HG02981 (cell line): ENCODE data around the gene WDR41.
"Not testable (repeated sequence)": the region's sequence is repeated elsewhere in the genome, so short reads cannot be mapped to it uniquely, and the experiment has no call there.

Experiments used
- ATAC-seq: cut with Tn5 transposase; IDR thresholded peaks from one replicate; pipeline ENCODE4 v1.9.1; 2021; ENCODE audit warnings: mild to moderate bottlenecking, moderate library complexity; ENCODE audit not compliant: unreplicated experiment

Gene WDR41

GRCh38 chr5:77409870-77410621, 82.1 kb downstream of the WDR41 start:
- ATAC-seq: no peak

DNA sequence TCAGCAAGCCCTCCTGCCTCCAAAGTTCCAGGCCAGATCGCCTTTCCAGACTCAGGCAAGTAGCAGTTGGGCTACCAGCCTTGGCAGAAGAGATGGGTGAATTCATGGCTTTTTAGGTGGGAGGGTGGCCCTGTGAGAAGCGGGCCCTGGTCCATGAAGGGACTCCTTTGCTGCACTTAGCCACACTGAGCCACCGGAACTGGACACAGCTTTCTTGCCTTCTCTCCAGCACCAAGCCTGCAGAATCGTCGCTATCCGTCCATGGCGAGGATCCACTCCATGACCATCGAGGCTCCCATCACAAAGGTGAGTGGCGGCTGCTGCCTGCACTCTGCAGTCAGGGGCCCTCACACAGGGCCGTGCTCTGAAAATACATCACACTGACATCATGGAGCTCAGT, 85.0 kb downstream of the WDR41 start:
- ATAC-seq: no peak

DNA sequence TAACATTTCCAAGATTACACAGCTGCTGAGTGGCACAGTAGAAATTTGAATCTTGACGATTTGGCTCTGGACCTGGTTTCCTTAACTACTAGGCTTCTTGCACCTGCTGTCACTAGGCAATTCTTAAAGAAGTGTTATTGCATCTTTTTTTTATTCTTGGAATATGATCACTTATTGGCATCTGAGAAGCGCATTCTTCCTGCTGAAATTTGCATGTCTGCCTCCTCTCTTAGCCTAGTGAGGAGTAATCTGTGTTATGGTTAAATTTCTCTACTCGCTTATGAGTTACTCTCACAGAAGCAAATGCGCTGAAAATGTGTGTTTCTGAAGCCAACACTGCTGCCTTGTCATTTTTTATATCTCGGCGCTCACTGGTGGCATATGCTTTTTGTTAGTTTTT, 89.3 kb downstream of the WDR41 start:
- ATAC-seq: no peak

- no peak for ATAC-seq
Observed at GRCh38 chr5:77400645-77401044, 91.5 kb downstream of the WDR41 start.

DNA sequence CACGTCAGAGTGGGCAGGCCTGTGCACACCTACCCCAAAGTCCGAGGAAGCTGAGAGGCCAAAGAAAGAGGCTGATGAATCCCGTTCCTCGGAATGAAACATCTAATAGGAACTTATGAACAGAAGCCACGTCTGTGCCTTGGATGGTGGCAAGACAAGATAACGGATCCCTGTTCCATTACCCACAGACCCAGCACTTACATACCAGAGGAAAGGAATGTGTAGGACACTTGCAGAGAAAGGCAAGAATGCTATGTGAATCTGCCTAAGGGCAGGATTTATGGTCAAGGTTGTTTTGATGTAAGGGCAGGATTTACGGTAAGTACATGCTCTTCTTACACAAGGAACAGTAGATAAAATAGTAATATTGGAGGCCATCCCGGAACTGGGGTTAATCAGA, 93.2 kb downstream of the WDR41 start:
- no peak for ATAC-seq

GRCh38 chr5:77398458-77398857, 93.7 kb downstream of the WDR41 start:
- ATAC-seq: no peak

DNA sequence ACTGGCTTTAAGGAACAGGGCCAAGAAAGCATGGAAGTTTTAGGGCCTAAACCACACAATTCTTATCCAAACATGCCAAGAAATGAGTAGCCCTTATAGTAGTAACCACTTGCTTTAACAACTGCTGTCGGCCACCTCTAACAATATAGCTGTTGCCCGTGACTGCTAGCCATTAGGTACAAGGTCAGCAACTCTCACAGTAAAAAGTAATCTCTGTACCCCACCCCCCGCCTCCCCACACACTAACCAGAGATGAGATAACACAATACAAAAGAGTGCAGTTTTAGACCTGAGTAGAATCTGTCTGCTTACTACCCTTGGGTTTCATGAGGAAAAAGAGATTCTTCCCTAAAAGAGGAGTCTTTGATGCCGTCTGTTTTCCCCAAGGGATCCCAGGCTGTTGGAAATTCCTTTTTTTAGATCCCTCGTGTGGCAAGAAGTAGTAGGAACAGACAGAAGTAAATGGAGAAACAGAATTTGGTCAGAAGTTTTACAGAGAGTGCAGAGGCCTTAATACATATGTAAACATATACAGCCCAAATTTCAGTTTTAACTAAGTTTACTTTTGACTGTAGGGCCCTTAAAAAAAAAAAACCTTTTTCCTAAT, 94.3 kb downstream of the WDR41 start:
- no peak for ATAC-seq

- no peak for ATAC-seq
Observed at GRCh38 chr5:77396017-77396416, 96.1 kb downstream of the WDR41 start.

GRCh38 chr5:77394064-77394715, 97.9 kb downstream of the WDR41 start:
- ATAC-seq: no peak

- ATAC-seq: no peak
Observed at GRCh38 chr5:77391240-77391765, 100.8 kb downstream of the WDR41 start.

GRCh38 chr5:77390795-77391194, 101.3 kb downstream of the WDR41 start:
- ATAC-seq: no peak

DNA sequence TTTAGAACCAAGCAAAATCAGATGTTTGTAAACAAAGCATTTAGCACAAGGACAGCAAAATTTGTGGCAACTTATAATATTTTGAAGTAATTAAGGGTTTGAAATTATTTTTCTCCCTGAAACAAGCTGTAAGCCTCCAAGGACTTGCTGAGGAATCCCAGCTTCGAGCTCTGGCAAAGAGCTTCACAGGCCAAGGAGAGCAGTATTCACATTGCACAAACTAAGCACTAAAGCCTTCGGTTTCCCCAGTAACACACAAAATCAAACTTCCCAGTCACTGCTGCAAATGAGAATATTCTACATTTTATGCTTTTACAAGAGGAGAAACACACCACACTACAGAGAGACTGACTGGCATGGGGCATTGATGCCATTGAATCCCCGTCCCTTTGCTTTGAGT, 101.9 kb downstream of the WDR41 start:
- no peak for ATAC-seq

- no peak for ATAC-seq
Observed at GRCh38 chr5:77389746-77390145, 102.4 kb downstream of the WDR41 start.

DNA sequence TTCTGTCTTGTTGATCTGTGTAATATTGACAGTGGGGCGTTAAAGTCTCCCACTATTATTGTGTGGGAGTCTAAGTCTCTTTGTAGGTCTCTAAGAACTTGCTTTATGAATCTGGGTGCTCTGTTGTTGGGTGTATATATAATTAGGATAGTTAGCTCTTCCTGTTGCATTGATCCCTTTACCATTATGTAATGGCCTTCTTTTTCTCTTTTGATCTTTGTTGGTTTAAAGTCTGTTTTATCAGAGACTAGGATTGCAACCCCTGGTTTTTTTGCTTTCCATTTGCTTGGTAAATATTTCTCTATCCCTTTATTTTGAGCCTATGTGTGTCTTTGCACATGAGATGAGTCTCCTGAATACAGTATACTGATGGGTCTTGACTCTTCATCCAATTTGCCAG, 105.8 kb downstream of the WDR41 start:
- not testable (repeated sequence) for ATAC-seq

GRCh38 chr5:77383336-77383735, 108.8 kb downstream of the WDR41 start:
- ATAC-seq: not testable (repeated sequence)
